PC-9 (cell line): ENCODE measurements around the gene LONRF2.

ENCODE experiments used
- EZH2 ChIP-seq: fragments of 200-600 bp; sonication (generic); IDR thresholded peaks from 2 replicates; pipeline ENCODE4 v1.8.0; 2017; ENCODE audit warnings: antibody characterized with exemption, low read depth
- TF ChIP-seq, protein P1 (sequence below): fragments of 200-600 bp; sonication (generic); conservative IDR thresholded peaks from 2 replicates; pipeline ENCODE4 v1.6.1; 2017; ENCODE audit warnings: mixed run types, antibody characterized with exemption, mild to moderate bottlenecking, moderate library complexity

GRCh38 chr2:100303744-100304143, 18.6 kb downstream of the LONRF2 start:
- no peak for TF ChIP-seq EZH2
- TF ChIP-seq, protein P1, sequence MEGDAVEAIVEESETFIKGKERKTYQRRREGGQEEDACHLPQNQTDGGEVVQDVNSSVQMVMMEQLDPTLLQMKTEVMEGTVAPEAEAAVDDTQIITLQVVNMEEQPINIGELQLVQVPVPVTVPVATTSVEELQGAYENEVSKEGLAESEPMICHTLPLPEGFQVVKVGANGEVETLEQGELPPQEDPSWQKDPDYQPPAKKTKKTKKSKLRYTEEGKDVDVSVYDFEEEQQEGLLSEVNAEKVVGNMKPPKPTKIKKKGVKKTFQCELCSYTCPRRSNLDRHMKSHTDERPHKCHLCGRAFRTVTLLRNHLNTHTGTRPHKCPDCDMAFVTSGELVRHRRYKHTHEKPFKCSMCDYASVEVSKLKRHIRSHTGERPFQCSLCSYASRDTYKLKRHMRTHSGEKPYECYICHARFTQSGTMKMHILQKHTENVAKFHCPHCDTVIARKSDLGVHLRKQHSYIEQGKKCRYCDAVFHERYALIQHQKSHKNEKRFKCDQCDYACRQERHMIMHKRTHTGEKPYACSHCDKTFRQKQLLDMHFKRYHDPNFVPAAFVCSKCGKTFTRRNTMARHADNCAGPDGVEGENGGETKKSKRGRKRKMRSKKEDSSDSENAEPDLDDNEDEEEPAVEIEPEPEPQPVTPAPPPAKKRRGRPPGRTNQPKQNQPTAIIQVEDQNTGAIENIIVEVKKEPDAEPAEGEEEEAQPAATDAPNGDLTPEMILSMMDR: no peak
